Hepatocyte (in vitro differentiated cells): Measurements from ENCODE around the gene GOT1. TPM values are rescaled to one million over a fixed set of nuclear protein-coding genes. Genes with fewer than 3 reads are reported as not detected.

Experiments used
- DNase-seq: peaks from one replicate; pipeline ENCODE4 v3.0.0-alpha.2; 2016; ENCODE audit warnings: low spot score
- H2AFZ ChIP-seq: fragments of 200-600 bp; sonication (generic); 2 replicates; pipeline ENCODE4 v1.6.0; 2016; ENCODE audit warnings: antibody characterized with exemption, mild to moderate bottlenecking
- H3K27ac ChIP-seq: fragments of 200-600 bp; sonication (generic); 2 replicates; pipeline ENCODE4 v1.5.1; 2016; ENCODE audit warnings: mild to moderate bottlenecking
- H3K27me3 ChIP-seq: fragments of 200-600 bp; sonication (generic); 2 replicates; pipeline ENCODE4 v1.6.1; 2016
- H3K36me3 ChIP-seq: fragments of 200-600 bp; sonication (generic); replicated peaks from 2 replicates; pipeline ENCODE4 v1.5.1; 2016; ENCODE audit warnings: low read depth; ENCODE audit not compliant: insufficient read depth
- H3K4me1 ChIP-seq: fragments of 200-600 bp; sonication (generic); 2 replicates; pipeline ENCODE4 v1.5.1; 2016; ENCODE audit warnings: mild to moderate bottlenecking, moderate library complexity; ENCODE audit not compliant: insufficient read depth
- H3K4me2 ChIP-seq: fragments of 200-600 bp; sonication (generic); 2 replicates; pipeline ENCODE4 v1.6.0; 2016
- H3K4me3 ChIP-seq: fragments of 200-600 bp; sonication (generic); 2 replicates; pipeline ENCODE4 v1.5.1; 2016; ENCODE audit warnings: mild to moderate bottlenecking
- H3K79me2 ChIP-seq: fragments of 200-600 bp; sonication (generic); 2 replicates; pipeline ENCODE4 v1.6.0; 2017; ENCODE audit warnings: mild to moderate bottlenecking
- H3K9me2 ChIP-seq: fragments of 200-600 bp; sonication (generic); replicated peaks from 2 replicates; pipeline ENCODE4 v1.6.0; 2017; ENCODE audit warnings: mild to moderate bottlenecking; ENCODE audit not compliant: insufficient read depth
- H3K9me3 ChIP-seq: fragments of 200-600 bp; sonication (generic); 2 replicates; pipeline ENCODE4 v1.5.1; 2016; ENCODE audit warnings: low read depth, mild to moderate bottlenecking
- H4K20me1 ChIP-seq: fragments of 200-600 bp; sonication (generic); 2 replicates; pipeline ENCODE4 v1.6.0; 2016; ENCODE audit warnings: mild to moderate bottlenecking; ENCODE audit not compliant: insufficient read depth, poor library complexity, severe bottlenecking
- CTCF ChIP-seq: fragments of 200-600 bp; sonication (generic); IDR thresholded peaks from 2 replicates; pipeline ENCODE4 v1.5.1; 2016; ENCODE audit warnings: antibody characterized with exemption, mild to moderate bottlenecking; ENCODE audit not compliant: poor library complexity
- EZH2 ChIP-seq: fragments of 200-600 bp; sonication (generic); IDR thresholded peaks from 2 replicates; pipeline ENCODE4 v1.6.1; 2016; ENCODE audit warnings: antibody characterized with exemption, mild to moderate bottlenecking, borderline replicate concordance
- EZH2phosphoT487 ChIP-seq: fragments of 200-600 bp; sonication (generic); IDR thresholded peaks from one replicate; pipeline ENCODE4 v1.6.1; 2018; ENCODE audit warnings: antibody characterized with exemption, mild to moderate bottlenecking, low read depth, moderate library complexity; ENCODE audit not compliant: unreplicated experiment, severe bottlenecking
- WGBS: methylation state at CpG from one replicate; pipeline ENCODE4 v1.1.6; 2016; ENCODE audit warnings: low lambda C conversion rate; ENCODE audit errors: missing lambda C conversion rate; 5-methylcytosine and 5-hydroxymethylcytosine counted together
- polyA plus RNA-seq: library from polyadenylated mRNA; unstranded; fragments of >200 nt; fragmentation: Nextera tagmentation; extraction: Ambion mirVana; gene quantifications from 2 replicates; pipeline ENCODE4 v1.2.1, GENCODE V29; 2016
- total RNA-seq: library from RNA; depleted of rRNA; stranded (reverse); fragments of >200 nt; gene quantifications from 2 replicates; pipeline ENCODE4 v1.2.3, GENCODE V29; 2014

GOT1 gene
- total and polyA plus RNA-seq, 2 experiments from 2014 or later, result 59.0 to 60.8 TPM

DNA sequence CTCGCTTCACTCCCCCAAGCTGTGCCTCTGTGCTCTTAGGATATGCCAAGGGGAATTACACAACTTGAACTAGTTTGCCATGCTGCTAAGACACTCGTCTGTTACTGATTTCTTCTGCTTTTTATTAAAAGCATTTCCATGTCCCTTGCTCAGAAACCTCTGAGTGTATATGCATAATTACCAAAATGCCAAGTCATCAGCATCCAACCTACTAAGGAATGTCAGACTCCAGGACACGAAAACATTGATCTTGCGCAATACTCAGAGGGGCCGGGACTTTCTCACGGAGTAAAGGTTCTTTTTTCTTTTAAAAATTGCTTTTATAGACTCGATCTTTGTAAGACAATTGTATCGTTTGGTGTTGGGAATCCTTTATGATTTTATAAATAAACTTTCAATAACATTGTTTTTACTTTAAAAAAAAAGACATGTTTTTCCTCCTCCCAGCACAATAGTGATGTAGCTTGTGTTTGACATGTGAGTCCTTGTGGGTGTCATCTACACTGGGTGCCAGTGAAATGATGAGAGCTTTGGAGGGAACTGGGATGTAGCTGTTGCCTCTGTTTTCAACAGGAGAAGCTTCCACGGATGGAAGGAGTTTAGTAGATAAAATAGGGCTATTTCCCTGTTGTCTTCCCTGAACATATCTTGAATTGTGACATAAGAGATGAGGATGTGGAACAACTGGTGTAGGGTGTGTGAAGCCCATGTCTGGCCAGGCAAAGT is 57.7 kb downstream of the GOT1 start:
- Histone ChIP-seq H3K27me3 (peaks cover 4% of the 10 kb centered on the region), H3K4me3 (no peak overlapping the region), H3K9me3 (no peaks in the 10 kb centered on the region), H3K4me2 (no peak overlapping the region), H3K36me3 (no peaks in the 10 kb centered on the region), H3K27ac (no peak overlapping the region), H2AFZ (no peak overlapping the region), H3K4me1 (no peaks in the 10 kb centered on the region), H3K9me2 (no peaks in the 10 kb centered on the region), H3K79me2 (no peaks in the 10 kb centered on the region), H4K20me1 (no peaks in the 10 kb centered on the region)
- DNase-seq, result peak; percentile 26
- 71% methylated on average over 9 of the region's 9 CpGs for WGBS
- TF ChIP-seq EZH2phosphoT487 (no peak), CTCF (no peak), EZH2 (no peak)

DNA sequence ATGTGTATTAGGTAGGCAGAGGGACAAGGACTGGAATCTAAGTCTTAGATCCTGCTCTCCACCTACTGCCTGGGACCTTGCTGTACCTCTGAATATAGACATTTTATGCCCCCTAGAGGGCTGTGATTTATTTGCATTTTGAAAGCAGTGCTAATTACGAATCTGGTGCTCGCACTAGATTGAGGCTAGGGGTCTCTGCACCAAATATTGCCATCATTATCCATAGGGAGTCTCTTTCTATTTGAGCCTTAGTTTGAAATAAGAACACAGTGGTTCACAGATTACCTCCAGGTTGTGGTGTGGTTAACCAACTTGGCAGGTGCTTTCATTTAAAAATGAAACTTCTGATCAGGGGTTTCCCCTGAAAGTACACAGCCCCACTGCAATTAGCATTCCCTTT is 59.4 kb downstream of the GOT1 start:
- H3K79me2 ChIP-seq, result no peaks in the 10 kb centered on the region
- DNase-seq, result peak; percentile 67
- no peaks in the 10 kb centered on the region for H3K36me3 ChIP-seq
- H3K4me1 ChIP-seq, result no peaks in the 10 kb centered on the region
- H3K27ac ChIP-seq, result no peak overlapping the region
- H3K4me3 ChIP-seq, result no peak overlapping the region
- no peak overlapping the region for H2AFZ ChIP-seq
- 28% methylated on average over 2 of the region's 2 CpGs for WGBS
- H3K4me2 ChIP-seq, result no peak overlapping the region
- no peaks in the 10 kb centered on the region for H3K9me3 ChIP-seq
- TF ChIP-seq EZH2 (no peak), CTCF (peak; percentile 50)
- no peaks in the 10 kb centered on the region for H3K9me2 ChIP-seq
- H4K20me1 ChIP-seq, result no peaks in the 10 kb centered on the region
- H3K27me3 ChIP-seq, result peaks cover 4% of the 10 kb centered on the region

DNA sequence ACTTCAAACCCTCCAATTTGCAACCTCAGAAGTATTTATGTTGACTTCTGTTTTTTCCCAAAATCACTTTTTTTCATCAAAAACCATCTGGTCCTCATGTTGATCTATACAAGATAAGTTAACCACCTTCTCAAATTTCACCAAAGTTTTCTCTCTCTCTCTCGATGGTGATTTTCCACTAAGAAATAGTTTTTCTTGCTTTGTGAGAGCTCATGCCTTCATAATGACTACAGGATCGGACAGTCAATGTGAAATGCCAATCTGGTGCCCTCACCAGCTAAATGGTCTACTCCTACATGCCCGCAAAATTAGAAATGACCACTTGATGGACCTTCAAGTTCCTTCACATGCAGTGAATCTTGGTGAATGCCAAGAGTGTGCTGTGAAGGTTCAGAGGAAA is 60.9 kb downstream of the GOT1 start:
- H3K4me1 ChIP-seq, result no peaks in the 10 kb centered on the region
- no peak for TF ChIP-seq CTCF
- no peak for TF ChIP-seq EZH2phosphoT487
- no peak for TF ChIP-seq EZH2
- H3K4me3 ChIP-seq, result no peak overlapping the region
- DNase-seq, result no peak
- H3K4me2 ChIP-seq, result no peak overlapping the region
- no peaks in the 10 kb centered on the region for H4K20me1 ChIP-seq
- H3K9me3 ChIP-seq, result no peaks in the 10 kb centered on the region
- no peaks in the 10 kb centered on the region for H3K9me2 ChIP-seq
- 82% methylated on average over 3 of the region's 3 CpGs for WGBS
- no peak overlapping the region for H3K27ac ChIP-seq
- H3K27me3 ChIP-seq, result peaks cover 4% of the 10 kb centered on the region
- H3K36me3 ChIP-seq, result no peaks in the 10 kb centered on the region
- no peaks in the 10 kb centered on the region for H3K79me2 ChIP-seq
- no peak overlapping the region for H2AFZ ChIP-seq

- Histone ChIP-seq H3K4me2 (no peak overlapping the region), H4K20me1 (no peaks in the 10 kb centered on the region), H3K27me3 (peaks cover 4% of the 10 kb centered on the region), H3K36me3 (no peaks in the 10 kb centered on the region), H3K9me3 (no peaks in the 10 kb centered on the region), H3K79me2 (no peaks in the 10 kb centered on the region), H3K4me1 (no peaks in the 10 kb centered on the region), H3K27ac (no peak overlapping the region), H3K4me3 (no peak overlapping the region), H3K9me2 (no peaks in the 10 kb centered on the region), H2AFZ (no peak overlapping the region)
- DNase-seq, result no peak
- 80% methylated on average over 5 of the region's 5 CpGs for WGBS
- no peak for TF ChIP-seq EZH2phosphoT487
- no peak for TF ChIP-seq CTCF
- TF ChIP-seq EZH2, result no peak
These were observed 61.3 kb downstream of the GOT1 start for GRCh38 chr10:99369126-99369525.
